Panc1 (cell line): Measurements from ENCODE around the gene KMT5B.

Experiments
- CTCF ChIP-seq: fragments of 450-650 bp; IDR thresholded peaks from 2 replicates; pipeline ENCODE4 v1.5.1; 2017; ENCODE audit warnings: mild to moderate bottlenecking
- POLR2AphosphoS5 ChIP-seq: IDR thresholded peaks from 2 replicates; pipeline ENCODE4 v1.6.1; 2012; ENCODE audit warnings: mild to moderate bottlenecking, low read depth, low read length, moderate library complexity

- TF ChIP-seq CTCF (no peak), POLR2AphosphoS5 (no peak)
These were observed 38.7 kb upstream of the KMT5B start for GRCh38 chr11:68251765-68252164.
